ENCODE measurements around the gene ITIH1.

- TF ChIP-seq POLR2AphosphoS5 (IDR thresholded peaks at IDR 0.05; ENCODE audit: low read depth, low read length) (no peak), SPI1 (IDR thresholded peaks at IDR 0.05; ENCODE audit: low read depth, low read length) (no peak), TAF1 (IDR thresholded peaks at IDR 0.05; ENCODE audit: low read depth, low read length) (no peak), POLR2A (IDR thresholded peaks at IDR 0.05; ENCODE audit: low read depth, low read length) (no peak), PAX5 (IDR thresholded peaks at IDR 0.05; ENCODE audit: insufficient read depth, low read length, severe bottlenecking) (no peak)
These were observed 50.5 kb downstream of the ITIH1 start for GRCh38 chr3:52827866-52828376.
